ENCODE measurements around the gene UCK1. TPM values are rescaled to one million over a fixed set of nuclear protein-coding genes. Genes with fewer than 3 reads are reported as not detected.

Gene UCK1
- total and polyA plus RNA-seq, 2 of the 8 experiments (the other 6 are each of a cell fraction or from before 2014, with no cell fraction given): 35.1 to 42.0 TPM

- TF ChIP-seq CHD2 (IDR thresholded peaks at IDR 0.05; ENCODE audit: low read length) (no peak), TBP (IDR thresholded peaks at IDR 0.05; ENCODE audit: low read depth, low read length) (no peak)
Observed at GRCh38 chr9:131505012-131505411, 26.1 kb downstream of the UCK1 start (continued).

All from H1 (cell line).